Heart right ventricle (tissue), 16 donors: ENCODE data around the gene ATPAF2. TPM values are rescaled to one million over a fixed set of nuclear protein-coding genes. Genes with fewer than 3 reads are reported as not detected.

Experiments
- ATAC-seq, 8 donors: fragments of 200-7000 bp; cut with Tn5 transposase; one replicate each; pipeline ENCODE4 v1.9.1; 2020; ENCODE audit warnings: mild to moderate bottlenecking in 8 of 8, moderate library complexity in 8 of 8, moderate number of reproducible peaks in 1 of 8
- DNase-seq, 2 donors: peaks; one replicate each; pipeline ENCODE4 v3.0.0-alpha.2; 2020
- H3K27ac ChIP-seq, 10 donors: fragments of 200-600 bp; sonication (generic) in 2 of 10; one replicate each; pipeline versions ENCODE4 v1.5.0 to v1.8.0; 2020 to 2022; ENCODE audit warnings: mild to moderate bottlenecking in 3 of 10
- H3K27me3 ChIP-seq, 7 donors: fragments of 200-600 bp; one replicate each; pipeline ENCODE4 v1.8.0; 2021 to 2022; ENCODE audit warnings: mild to moderate bottlenecking in 2 of 7
- H3K36me3 ChIP-seq, 9 donors: fragments of 200-600 bp; sonication (generic) in 1 of 9; one replicate each; pipeline versions ENCODE4 v1.5.0 to v1.8.0; 2020 to 2022; ENCODE audit warnings: mild to moderate bottlenecking in 2 of 9
- H3K4me1 ChIP-seq, 9 donors: fragments of 200-600 bp; sonication (generic) in 1 of 9; one replicate each; pipeline versions ENCODE4 v1.5.0 to v1.8.0; 2020 to 2022; ENCODE audit warnings: mild to moderate bottlenecking in 4 of 9
- H3K4me3 ChIP-seq, 10 donors: fragments of 200-600 bp; sonication (generic) in 2 of 10; one replicate each; pipeline versions ENCODE4 v1.5.0 to v1.8.0; 2020 to 2022; ENCODE audit warnings: mild to moderate bottlenecking in 7 of 10, moderate library complexity in 2 of 10
- H3K9me3 ChIP-seq, 11 donors: fragments of 200-600 bp in 10 of 11; sonication (generic) in 2 of 11; one replicate each; pipeline versions ENCODE4 v1.5.0 to v1.8.0; 2013 to 2022; ENCODE audit warnings: mild to moderate bottlenecking in 2 of 11, control low read depth in 1 of 11, moderate library complexity in 1 of 11
- WGBS, 2 donors: extraction: QIAGEN DNeasy Blood & Tissue Kit; methylation state at CpG; one replicate each; pipeline ENCODE4 v1.1.7; 2013; ENCODE audit warnings: inconsistent platforms in 1 of 2; 5-methylcytosine and 5-hydroxymethylcytosine counted together
- intact Hi-C, 10 donors: fragments of 100-400 bp; cut with DNase I; formaldehyde crosslinking; loops; one replicate each; pipeline versions ENCODE4 v1.11.1 to v1.14.2; 2022
- polyA plus RNA-seq, 2 donors: library from polyadenylated mRNA; stranded (reverse); fragments of 200-250 nt; gene quantifications; one replicate each; pipeline ENCODE4 v1.2.3, GENCODE V29; 2013
- total RNA-seq, 10 donors: library from RNA; stranded (reverse); fragmentation: NEBNext Ultra II Directional in 3 of 10; extraction: Animal tissue kit (Norgen Biotek cat#: 25700) in 3 of 10; gene quantifications; one replicate each; pipeline versions ENCODE4 v1.2.1 to v1.2.4, GENCODE V29; 2021 to 2023
- TF ChIP-seq, protein P1 (sequence below), 9 donors: fragments of 200-600 bp; sonication (generic) in 2 of 9; IDR thresholded peaks; one replicate each; pipeline versions ENCODE4 v1.5.0 to v1.8.0; 2021 to 2022; ENCODE audit warnings: antibody characterized with exemption in 9 of 9, mild to moderate bottlenecking in 5 of 9, moderate library complexity in 1 of 9
- donor health status: Arrhythmogenic right ventricular cardiomyopathy.
- donor health status: ischemic (EF 13 %, LVEDD 7.1; RV severe dilation, severe dysfunction).
- donor health status: healthy with polysubstance abuse.
- donor health status: DM: no; HTN: yes; CAD: no.
- donor health status: DM: no; HTN: no; CAD: no.
- donor health status: ischemic (EF 25% LVEDD 6.9; RV normal size, moderate dysfunction).
- donor health status: ischemic (EF 25% LVEDD 5.7; RV mildly dilated, moderate dysfunction).
- donor health status: healthy.
- donor health status: DM: yes; HTN: yes; CAD: no.
- donor health status: Ischemic cardiomyopathy.
- donor health status: ischemic (EF 35%, LVEDD 5.7; RV mildly dilated, moderate dysfunction).
- donor health status: nonischemic (EF 11% LVEDD 7.7; RV severe dilation, severe dysfunction).
- donor health status: DM: yes; HTN: yes; CAD: no.
- donor health status: PGD.
- donor health status: ischemic (EF 29% LVEDD 5.4; RV normal size, mild dysfunction).
- donor health status: nonischemic (EF 23%, LVEDD 6.1; RV moderate dilation, normal function).

ATPAF2 gene
- total and polyA plus RNA-seq, 12 donors, result 21.5 to 55.8 (median 37.4) TPM

DNA sequence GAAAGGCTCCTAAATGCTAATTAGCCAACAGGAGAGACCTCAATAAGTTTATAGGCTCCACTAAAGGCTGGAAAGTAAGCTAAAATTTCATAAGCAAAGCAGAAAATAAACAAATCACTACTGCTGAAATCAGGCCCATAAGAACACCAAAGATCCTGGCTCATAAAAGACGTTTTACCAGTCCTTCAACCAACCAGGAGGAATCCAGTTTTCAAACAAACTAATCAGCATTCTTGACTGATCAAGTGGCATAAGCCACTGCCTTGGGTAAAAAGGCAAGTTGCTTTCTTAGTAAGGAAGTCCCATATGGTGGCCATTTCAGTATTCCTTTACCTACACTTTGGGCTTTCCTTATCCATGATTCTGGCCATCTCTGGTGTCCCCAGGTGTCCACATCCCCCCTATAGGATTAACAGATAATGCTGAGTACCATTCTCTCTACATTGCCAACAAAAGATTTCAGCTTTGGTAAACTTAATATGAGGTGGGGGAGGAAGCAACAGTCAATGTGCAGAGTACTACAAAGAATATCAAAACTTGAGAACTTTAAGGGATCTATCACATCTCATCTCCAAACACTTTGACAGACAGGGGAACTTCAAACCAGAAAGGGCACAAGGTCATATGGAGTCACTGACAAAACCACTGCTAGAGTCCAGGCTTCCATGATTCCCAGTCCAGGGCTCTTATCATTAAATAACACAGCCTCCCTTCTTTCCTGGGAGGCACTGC is 68.1 kb downstream of the ATPAF2 start:
- Histone ChIP-seq H3K4me3 (peak overlapping the region; percentile 73 to 97 (median 94)), H3K36me3 (no peaks in the 10 kb centered on the region), H3K27me3 (no peaks in the 10 kb centered on the region), H3K4me1 (peaks cover 4 to 68% (median 36%) of the 10 kb centered on the region in 9 donors), H3K9me3 (no peaks in the 10 kb centered on the region), H3K27ac (peak overlapping the region in 9 of 10 donors; percentile 90 to 96 (median 94))
- DNase-seq, result no peak
- 17 to 35% methylated on average over 1 of the region's 1 CpG for WGBS, 2 donors
- TF ChIP-seq, protein P1, sequence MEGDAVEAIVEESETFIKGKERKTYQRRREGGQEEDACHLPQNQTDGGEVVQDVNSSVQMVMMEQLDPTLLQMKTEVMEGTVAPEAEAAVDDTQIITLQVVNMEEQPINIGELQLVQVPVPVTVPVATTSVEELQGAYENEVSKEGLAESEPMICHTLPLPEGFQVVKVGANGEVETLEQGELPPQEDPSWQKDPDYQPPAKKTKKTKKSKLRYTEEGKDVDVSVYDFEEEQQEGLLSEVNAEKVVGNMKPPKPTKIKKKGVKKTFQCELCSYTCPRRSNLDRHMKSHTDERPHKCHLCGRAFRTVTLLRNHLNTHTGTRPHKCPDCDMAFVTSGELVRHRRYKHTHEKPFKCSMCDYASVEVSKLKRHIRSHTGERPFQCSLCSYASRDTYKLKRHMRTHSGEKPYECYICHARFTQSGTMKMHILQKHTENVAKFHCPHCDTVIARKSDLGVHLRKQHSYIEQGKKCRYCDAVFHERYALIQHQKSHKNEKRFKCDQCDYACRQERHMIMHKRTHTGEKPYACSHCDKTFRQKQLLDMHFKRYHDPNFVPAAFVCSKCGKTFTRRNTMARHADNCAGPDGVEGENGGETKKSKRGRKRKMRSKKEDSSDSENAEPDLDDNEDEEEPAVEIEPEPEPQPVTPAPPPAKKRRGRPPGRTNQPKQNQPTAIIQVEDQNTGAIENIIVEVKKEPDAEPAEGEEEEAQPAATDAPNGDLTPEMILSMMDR (IDR thresholded peaks at IDR 0.05), result peak in 1 of 9 donors; percentile 9
- no peak for ATAC-seq
- intact Hi-C loops, result loop anchor here in 8 of 10 donors (1.0 to 10.0 kb wide), 10 partner anchors 39 to 94 kb away; partner anchors contain the start of genes ATPAF2 (in 3 of the 8) and GID4 (in 3 of the 8)

Other genes starting within 250 kb of the ATPAF2 start
- 10 to 100 TPM in 8 of 10 donors, 1 to 10 TPM in 2; 9.0 to 44.1 (median 16.4) TPM for gene SREBF1, start 202.2 kb downstream of the ATPAF2 start, total RNA-seq
- gene SREBF1, start 202.2 kb downstream of the ATPAF2 start, polyA plus RNA-seq, result 10 to 100 TPM; 49.0 to 61.2 TPM
- gene TOM1L2, start 66.8 kb downstream of the ATPAF2 start, total RNA-seq, result 100 to 1,000 TPM; 174 to 331 (median 290) TPM
- gene TOM1L2, start 66.8 kb downstream of the ATPAF2 start, polyA plus RNA-seq, result 100 to 1,000 TPM in 1 of 2 donors, 10 to 100 TPM in 1; 46.4 to 114 TPM
- gene DRC3, start 66.3 kb downstream of the ATPAF2 start, total RNA-seq, result 1 to 10 TPM; 1.1 to 2.6 (median 2.0) TPM
- gene DRC3, start 66.3 kb downstream of the ATPAF2 start, polyA plus RNA-seq, result 1 to 10 TPM in 1 of 2 donors, under 1 TPM in 1; 0.55 to 3.0 TPM
- gene GID4, start 240 bp upstream of the ATPAF2 start, total RNA-seq, result 10 to 100 TPM; 14.6 to 23.7 (median 17.3) TPM
- gene GID4, start 240 bp upstream of the ATPAF2 start, polyA plus RNA-seq, result 1 to 10 TPM; 7.0 to 9.5 TPM
- gene DRG2, start 48.8 kb upstream of the ATPAF2 start, total RNA-seq, result 10 to 100 TPM; 18.1 to 23.3 (median 20.9) TPM
- gene DRG2, start 48.8 kb upstream of the ATPAF2 start, polyA plus RNA-seq, result 10 to 100 TPM; 28.4 to 44.3 TPM
- gene MYO15A, start 69.6 kb upstream of the ATPAF2 start, total RNA-seq, result under 1 TPM in 7 of 10 donors, not detected in 3; 0.11 to 0.58 (median 0.26) TPM
- 1 to 10 TPM in 1 of 2 donors, under 1 TPM in 1; 0.35 to 1.2 TPM for gene MYO15A, start 69.6 kb upstream of the ATPAF2 start, polyA plus RNA-seq
- gene ALKBH5, start 144.7 kb upstream of the ATPAF2 start, total RNA-seq, result 100 to 1,000 TPM; 163 to 208 (median 194) TPM
- gene ALKBH5, start 144.7 kb upstream of the ATPAF2 start, polyA plus RNA-seq, result 10 to 100 TPM; 72.6 to 80.3 TPM
- 10 to 100 TPM in 1 of 10 donors, 1 to 10 TPM in 9; 7.2 to 12.4 (median 9.1) TPM for gene LLGL1, start 186.5 kb upstream of the ATPAF2 start, total RNA-seq
- 1 to 10 TPM; 5.8 to 5.9 TPM for gene LLGL1, start 186.5 kb upstream of the ATPAF2 start, polyA plus RNA-seq
- 100 to 1,000 TPM; 207 to 356 (median 281) TPM for gene FLII, start 219.6 kb upstream of the ATPAF2 start, total RNA-seq
- gene FLII, start 219.6 kb upstream of the ATPAF2 start, polyA plus RNA-seq, result 100 to 1,000 TPM; 366 to 469 TPM
- 10 to 100 TPM; 23.9 to 43.4 (median 33.5) TPM for gene MIEF2, start 221.5 kb upstream of the ATPAF2 start, total RNA-seq
- gene MIEF2, start 221.5 kb upstream of the ATPAF2 start, polyA plus RNA-seq, result 10 to 100 TPM; 18.9 to 20.6 TPM